Gastroesophageal sphincter (tissue), 4 donors: ENCODE results near the gene C5. TPM values are rescaled to one million over a fixed set of nuclear protein-coding genes. Genes with fewer than 3 reads are reported as not detected.

ENCODE experiments used
- ATAC-seq: fragments of 150-250 bp; one replicate; pipeline ENCODE4 v1.9.1; 2016; ENCODE audit warnings: mild to moderate bottlenecking, moderate library complexity
- H3K27ac ChIP-seq, 4 donors: fragments of 200-600 bp; sonication (generic) in 3 of 4; 1 replicate in 3 of 4; 2 replicates in 1 of 4; pipeline ENCODE4 v1.5.1; 2016 to 2019
- H3K27me3 ChIP-seq: fragments of 200-600 bp; sonication (generic); one replicate; pipeline ENCODE4 v1.5.1; 2019
- H3K36me3 ChIP-seq, 2 donors: fragments of 200-600 bp; sonication (generic); one replicate each; pipeline ENCODE4 v1.5.1; 2019; ENCODE audit warnings: control low read depth in 1 of 2
- H3K4me1 ChIP-seq, 3 donors: fragments of 200-600 bp; sonication (generic); 1 replicate in 2 of 3; 2 replicates in 1 of 3; pipeline ENCODE4 v1.5.1; 2016 to 2019; ENCODE audit warnings: control low read depth in 2 of 3
- H3K4me3 ChIP-seq, 2 donors: fragments of 200-600 bp; sonication (generic); one replicate each; pipeline ENCODE4 v1.5.1; 2019; ENCODE audit warnings: mild to moderate bottlenecking in 1 of 2, moderate library complexity in 1 of 2
- H3K9me3 ChIP-seq, 3 donors: fragments of 200-600 bp; sonication (generic); one replicate each; pipeline ENCODE4 v1.5.1; 2017 to 2019; ENCODE audit warnings: control low read depth in 2 of 3
- CTCF ChIP-seq, 4 experiments: fragments of 200-600 bp in 2 of 4; fragments of 450-650 bp in 2 of 4; sonication (generic) in 1 of 4; IDR thresholded peaks; one replicate each; pipeline ENCODE4 v1.5.1; 2017 to 2019; ENCODE audit warnings: antibody characterized with exemption in 4 of 4, mild to moderate bottlenecking in 2 of 4, moderate library complexity in 2 of 4
- EP300 ChIP-seq: sonication (generic); formaldehyde crosslinking; IDR thresholded peaks from one replicate; pipeline ENCODE4 v1.6.1; 2017; ENCODE audit warnings: antibody characterized with exemption, mild to moderate bottlenecking
- POLR2A ChIP-seq, 2 donors: fragments of 450-650 bp; IDR thresholded peaks; one replicate each; pipeline ENCODE4 v1.6.1; 2017; ENCODE audit warnings: antibody characterized with exemption in 2 of 2, mild to moderate bottlenecking in 2 of 2, moderate library complexity in 1 of 2
- POLR2AphosphoS5 ChIP-seq: sonication (generic); formaldehyde crosslinking; IDR thresholded peaks from one replicate; pipeline ENCODE4 v1.6.1; 2017; ENCODE audit warnings: antibody characterized with exemption
- WGBS, 2 donors: methylation state at CpG; one replicate each; pipeline ENCODE4 v1.1.5; 2018; ENCODE audit warnings: low coverage in 1 of 2; 5-methylcytosine and 5-hydroxymethylcytosine counted together
- total RNA-seq, 4 donors: library from RNA; depleted of rRNA; stranded (reverse); fragments of >200 nt; gene quantifications; one replicate each; pipeline ENCODE4 v1.1.0, GENCODE V29; 2016

C5 gene
- total RNA-seq, 4 donors from 2014 or later = 2.7 to 8.9 (median 6.3) TPM

GRCh38 chr9:121024237-121024636 lies 25.8 kb downstream of the C5 start:
- WGBS, 2 donors = no CpG with 5 or more reads among the region's 2 CpGs
- H3K27ac ChIP-seq = no peak overlapping the region
- TF ChIP-seq CTCF (IDR thresholded peaks at IDR 0.05) (no peak), POLR2A (IDR thresholded peaks at IDR 0.05) (no peak), POLR2AphosphoS5 (no peak), EP300 (no peak)

GRCh38 chr9:121023064-121023463 lies 27.0 kb downstream of the C5 start:
- no peak for TF ChIP-seq POLR2AphosphoS5
- TF ChIP-seq POLR2A (IDR thresholded peaks at IDR 0.05) = no peak
- no peak for TF ChIP-seq EP300
- no peak for TF ChIP-seq CTCF (IDR thresholded peaks at IDR 0.05)
- H3K36me3 ChIP-seq = peaks cover 0 to 33% of the 10 kb centered on the region in 2 donors
- no peaks in the 10 kb centered on the region for H3K9me3 ChIP-seq
- H3K27me3 ChIP-seq = no peaks in the 10 kb centered on the region
- WGBS, 2 donors = 55 to 60% methylated on average over 1 of the region's 1 CpG
- no peaks in the 10 kb centered on the region for H3K4me1 ChIP-seq
- H3K27ac ChIP-seq = no peak overlapping the region
- no peak for ATAC-seq
- H3K4me3 ChIP-seq = no peak overlapping the region

More at GRCh38 chr9:121024237-121024636, 25.8 kb downstream of the C5 start:
- H3K4me3 ChIP-seq = no peak overlapping the region
- ATAC-seq = no peak
- H3K36me3 ChIP-seq = peaks cover 0 to 34% of the 10 kb centered on the region in 2 donors
- no peaks in the 10 kb centered on the region for H3K9me3 ChIP-seq
- no peaks in the 10 kb centered on the region for H3K4me1 ChIP-seq
- no peaks in the 10 kb centered on the region for H3K27me3 ChIP-seq

GRCh38 chr9:121021301-121021700 lies 28.8 kb downstream of the C5 start:
- TF ChIP-seq POLR2A (IDR thresholded peaks at IDR 0.05) = no peak
- TF ChIP-seq EP300 = no peak
- no peak for TF ChIP-seq POLR2AphosphoS5
- no peak overlapping the region for H3K4me3 ChIP-seq
- H3K27me3 ChIP-seq = no peaks in the 10 kb centered on the region
- peaks cover 0 to 36% of the 10 kb centered on the region in 2 donors for H3K36me3 ChIP-seq
- no peak overlapping the region for H3K27ac ChIP-seq
- ATAC-seq = peak; percentile 67
- no peaks in the 10 kb centered on the region for H3K4me1 ChIP-seq
- no peaks in the 10 kb centered on the region for H3K9me3 ChIP-seq
- 56 to 66% methylated on average over 4 of the region's 4 CpGs for WGBS, 2 donors

GRCh38 chr9:121019273-121019672 lies 30.8 kb downstream of the C5 start:
- TF ChIP-seq CTCF (IDR thresholded peaks at IDR 0.05) (no peak), POLR2A (IDR thresholded peaks at IDR 0.05) (no peak), EP300 (no peak), POLR2AphosphoS5 (no peak)
- H3K4me3 ChIP-seq = no peak overlapping the region
- no peaks in the 10 kb centered on the region for H3K9me3 ChIP-seq
- 68 to 83% methylated on average over 4 to 5 of the region's 5 CpGs for WGBS, 2 donors
- peaks cover 0 to 47% of the 10 kb centered on the region in 2 donors for H3K36me3 ChIP-seq
- no peak for ATAC-seq
- no peaks in the 10 kb centered on the region for H3K27me3 ChIP-seq
- H3K27ac ChIP-seq = no peak overlapping the region
- no peaks in the 10 kb centered on the region for H3K4me1 ChIP-seq

GRCh38 chr9:121013911-121014310 lies 36.2 kb downstream of the C5 start:
- peaks cover 0 to 41% of the 10 kb centered on the region in 2 donors for H3K36me3 ChIP-seq
- H3K4me3 ChIP-seq = no peak overlapping the region
- H3K9me3 ChIP-seq = no peaks in the 10 kb centered on the region
- no peak for TF ChIP-seq CTCF (IDR thresholded peaks at IDR 0.05)
- TF ChIP-seq EP300 = no peak
- no peak for TF ChIP-seq POLR2AphosphoS5
- TF ChIP-seq POLR2A (IDR thresholded peaks at IDR 0.05) = no peak
- WGBS, 2 donors = 89 to 98% methylated on average over 1 to 8 of the region's 8 CpGs
- H3K27me3 ChIP-seq = no peaks in the 10 kb centered on the region
- H3K4me1 ChIP-seq = no peaks in the 10 kb centered on the region
- no peak overlapping the region for H3K27ac ChIP-seq
- no peak for ATAC-seq
